Measurements from ENCODE around the gene EPHB3.

Gene EPHB3

DNA sequence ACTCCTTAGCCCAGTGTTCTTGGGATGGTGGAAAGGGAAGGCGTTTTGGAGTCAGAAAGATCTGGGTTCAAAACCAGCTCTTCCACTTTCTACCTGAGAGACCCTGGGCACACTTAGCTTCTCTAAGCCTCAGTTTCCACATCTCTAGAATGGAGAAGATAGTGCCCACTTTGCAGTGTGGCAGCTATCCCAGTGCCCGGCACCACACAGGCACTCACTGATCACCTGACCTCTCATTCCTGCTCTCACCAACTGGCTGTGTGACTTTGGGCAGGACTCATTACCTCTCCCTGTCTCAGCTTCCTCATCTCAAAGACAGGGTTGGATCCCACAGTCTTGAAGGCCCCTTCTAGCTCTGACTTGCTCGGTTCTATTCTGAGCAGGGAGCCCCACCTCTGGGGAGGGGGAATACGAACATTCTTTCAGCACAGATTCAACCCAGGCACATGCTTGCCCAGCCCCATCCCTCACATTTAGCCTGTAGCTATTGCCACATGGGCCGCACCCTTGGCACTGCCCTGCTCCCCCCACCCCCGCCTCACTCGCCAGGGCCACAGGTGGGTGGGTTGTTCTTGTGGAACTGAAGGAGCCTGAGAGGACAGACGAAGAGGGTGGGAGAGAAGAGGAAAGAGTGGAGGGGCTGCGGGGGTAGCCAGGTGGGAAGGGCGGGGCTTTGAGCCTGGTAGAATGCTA lies 39.2 kb downstream of the EPHB3 start:
- no peak for TF ChIP-seq GATA2 (IDR thresholded peaks at IDR 0.05; ENCODE audit: low read depth, low read length)
- no peak for TF ChIP-seq GATA3 (IDR thresholded peaks at IDR 0.05; ENCODE audit: low read depth, low read length)

GRCh38 chr3:184601576-184602371 lies 40.2 kb downstream of the EPHB3 start:
- no peak for TF ChIP-seq GATA3 (IDR thresholded peaks at IDR 0.05; ENCODE audit: low read depth, low read length)
- no peak for TF ChIP-seq GATA2 (IDR thresholded peaks at IDR 0.05; ENCODE audit: low read depth, low read length)

- TF ChIP-seq GATA2 (IDR thresholded peaks at IDR 0.05; ENCODE audit: low read depth, low read length): no peak
- no peak for TF ChIP-seq GATA3 (IDR thresholded peaks at IDR 0.05; ENCODE audit: low read depth, low read length)
These were observed 41.0 kb downstream of the EPHB3 start for GRCh38 chr3:184602372-184603150.

DNA sequence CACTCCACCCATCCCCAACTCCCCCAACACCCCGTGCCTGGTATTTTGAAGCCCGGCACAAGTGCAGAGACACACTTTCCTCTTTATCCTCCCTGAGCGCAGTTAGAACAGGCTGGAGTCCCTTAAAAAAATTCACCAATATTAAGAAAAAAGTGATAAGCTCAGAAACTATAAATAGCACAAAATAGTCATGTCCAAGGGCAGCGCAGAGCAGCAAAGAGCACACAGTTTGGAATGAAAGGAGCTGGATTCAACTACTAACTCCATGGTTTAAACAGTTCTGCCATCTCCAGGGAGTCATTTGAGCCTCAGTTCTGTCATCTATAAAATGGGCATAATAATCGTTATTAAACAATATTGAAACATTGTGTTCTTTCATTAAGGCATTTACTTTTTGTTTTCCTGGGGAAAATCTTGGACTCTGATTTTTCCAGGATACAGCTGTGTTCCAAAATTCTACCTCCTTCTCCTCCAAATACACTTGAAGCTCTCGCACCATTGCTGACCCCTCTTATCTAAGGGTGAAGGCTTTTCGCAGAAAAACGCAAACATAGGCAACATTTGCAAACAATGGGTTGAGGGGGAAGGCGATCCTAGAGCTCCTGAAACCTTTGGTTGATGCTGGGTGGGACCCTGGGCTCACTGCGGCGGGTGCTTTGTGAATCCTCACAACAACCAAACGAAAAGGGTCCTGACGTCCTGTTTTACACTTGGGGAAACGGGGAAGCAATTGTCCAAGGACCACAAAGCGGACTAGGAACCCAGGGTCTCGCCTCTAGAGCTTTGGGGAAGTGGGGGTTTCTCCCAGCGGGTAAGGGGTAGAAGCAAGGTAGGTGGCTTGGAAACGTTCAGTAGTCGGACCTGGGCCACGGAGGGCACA lies 41.8 kb downstream of the EPHB3 start:
- no peak for TF ChIP-seq GATA3 (IDR thresholded peaks at IDR 0.05; ENCODE audit: low read depth, low read length)
- no peak for TF ChIP-seq GATA2 (IDR thresholded peaks at IDR 0.05; ENCODE audit: low read depth, low read length)

DNA sequence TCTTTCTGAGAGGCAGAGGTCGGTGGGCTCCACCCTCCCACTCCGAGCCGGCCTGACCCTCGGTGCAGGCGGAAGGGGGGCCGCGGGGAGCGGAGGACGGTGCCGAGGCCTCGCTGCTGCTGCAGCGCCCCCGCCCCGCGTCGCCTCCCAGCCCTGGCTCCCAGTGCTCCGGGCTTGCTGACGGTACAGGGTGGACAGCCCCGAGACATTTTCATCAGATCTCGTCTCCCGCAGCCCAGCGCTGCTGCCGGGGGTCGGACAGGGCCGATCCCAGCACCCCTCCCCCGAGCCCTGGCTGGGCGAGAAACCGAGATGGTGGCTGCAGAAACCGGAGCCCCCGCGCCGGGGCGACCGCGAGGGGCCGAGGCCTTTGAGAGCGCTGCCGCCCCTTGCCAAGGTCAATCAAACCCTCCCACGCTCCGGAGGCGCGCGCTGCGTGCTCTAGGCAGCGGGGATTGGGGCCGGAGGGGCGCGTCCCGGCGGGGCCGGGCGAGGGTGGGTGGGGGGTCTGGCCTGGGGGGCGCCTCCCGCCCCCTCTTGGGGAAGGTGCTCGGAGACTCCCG lies 42.5 kb downstream of the EPHB3 start:
- TF ChIP-seq GATA3 (IDR thresholded peaks at IDR 0.05; ENCODE audit: low read depth, low read length) (no peak), GATA2 (IDR thresholded peaks at IDR 0.05; ENCODE audit: low read depth, low read length) (no peak)

- TF ChIP-seq GATA3 (IDR thresholded peaks at IDR 0.05; ENCODE audit: low read depth, low read length) (no peak), GATA2 (IDR thresholded peaks at IDR 0.05; ENCODE audit: low read depth, low read length) (no peak)
These were observed 43.2 kb downstream of the EPHB3 start for GRCh38 chr3:184604615-184605290.

DNA sequence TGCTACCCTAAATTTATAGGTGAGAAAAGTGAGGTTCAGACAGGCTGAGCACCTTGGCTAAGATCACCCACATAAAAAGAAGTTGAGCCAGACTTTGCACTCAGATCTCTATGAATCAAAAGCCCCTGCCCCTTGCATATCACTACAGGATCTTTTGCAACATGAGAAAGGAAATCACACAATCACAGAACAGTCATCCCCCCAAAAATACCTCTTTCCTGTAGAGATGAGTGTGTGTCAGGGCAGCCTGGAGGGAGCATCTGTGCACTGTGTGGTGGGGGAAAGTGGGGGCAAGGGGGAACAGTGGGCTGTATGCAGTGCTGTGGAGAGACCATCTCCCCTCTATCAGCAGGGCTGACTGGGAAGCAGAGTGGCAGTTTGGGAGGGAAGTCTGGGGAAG lies 46.6 kb downstream of the EPHB3 start:
- TF ChIP-seq GATA2 (IDR thresholded peaks at IDR 0.05; ENCODE audit: low read depth, low read length): no peak
- TF ChIP-seq GATA3 (IDR thresholded peaks at IDR 0.05; ENCODE audit: low read depth, low read length): no peak

DNA sequence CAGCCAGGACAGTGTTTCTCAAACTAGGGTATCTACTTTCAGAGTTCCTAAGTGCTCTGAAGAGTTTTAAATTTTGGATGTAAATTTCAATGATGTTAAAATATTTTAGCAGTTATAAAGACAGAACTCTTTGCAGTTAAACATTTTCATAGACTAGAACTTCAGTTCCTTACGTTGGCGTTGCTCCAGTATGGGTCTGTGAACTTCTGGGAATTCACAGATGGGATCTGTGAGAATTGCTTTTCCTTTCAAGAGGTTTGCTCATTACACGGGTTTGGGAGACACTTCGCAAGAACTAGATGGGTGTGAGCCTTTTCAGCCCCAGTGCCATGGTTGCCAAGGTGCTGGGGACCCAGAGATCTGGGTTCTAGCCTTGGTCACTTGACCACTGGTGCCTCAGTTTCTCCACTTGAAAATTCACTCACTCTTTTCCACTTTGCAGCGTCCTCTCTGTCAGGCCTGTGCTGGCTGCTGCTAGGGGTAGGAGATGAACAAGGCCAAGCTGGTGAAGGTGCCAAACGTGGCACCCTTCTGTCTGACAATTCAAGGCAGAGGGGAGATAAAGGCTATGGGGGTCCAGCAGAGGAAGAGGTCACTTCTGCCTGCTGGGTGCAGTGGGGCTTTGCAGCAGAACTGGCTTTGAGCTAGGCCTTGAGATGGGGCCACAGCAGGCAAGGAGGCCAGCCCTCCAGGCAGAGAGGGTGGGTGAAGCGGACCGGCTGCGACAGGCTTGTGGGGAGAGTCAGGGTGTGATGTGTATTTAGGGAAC lies 48.1 kb downstream of the EPHB3 start:
- no peak for TF ChIP-seq GATA3 (IDR thresholded peaks at IDR 0.05; ENCODE audit: low read depth, low read length)
- no peak for TF ChIP-seq GATA2 (IDR thresholded peaks at IDR 0.05; ENCODE audit: low read depth, low read length)

DNA sequence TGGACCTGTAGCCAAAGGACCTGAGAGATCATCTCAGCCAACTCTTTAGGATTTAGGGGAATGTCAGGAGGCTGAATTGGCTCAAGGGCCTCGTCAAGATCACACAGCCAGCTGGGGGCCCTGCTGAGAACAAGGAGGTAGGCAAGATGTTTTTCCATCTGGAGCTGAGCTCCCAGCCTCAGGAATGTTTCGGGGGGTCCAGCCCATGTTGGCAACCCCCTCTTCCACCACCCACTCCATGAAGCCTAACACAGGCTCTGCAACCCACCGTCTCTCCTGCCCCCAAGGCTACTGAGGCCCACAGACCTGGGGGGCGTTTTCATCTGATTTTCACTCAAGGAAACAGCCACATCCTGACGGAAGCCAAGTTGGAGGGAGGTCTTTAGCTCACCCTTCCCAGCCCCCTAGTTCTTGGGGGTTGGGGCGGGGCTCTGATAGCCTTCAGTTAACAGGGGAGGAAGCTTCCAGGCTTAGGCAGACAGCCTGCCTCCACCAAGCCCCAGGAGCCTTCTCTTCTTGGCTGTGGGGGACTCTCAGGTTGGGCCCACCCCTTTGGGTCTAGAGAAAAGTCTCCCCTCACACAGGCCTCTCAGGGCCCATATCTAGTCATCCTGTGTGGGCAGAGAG lies 48.8 kb downstream of the EPHB3 start:
- TF ChIP-seq GATA3 (IDR thresholded peaks at IDR 0.05; ENCODE audit: low read depth, low read length): no peak
- TF ChIP-seq GATA2 (IDR thresholded peaks at IDR 0.05; ENCODE audit: low read depth, low read length): no peak

DNA sequence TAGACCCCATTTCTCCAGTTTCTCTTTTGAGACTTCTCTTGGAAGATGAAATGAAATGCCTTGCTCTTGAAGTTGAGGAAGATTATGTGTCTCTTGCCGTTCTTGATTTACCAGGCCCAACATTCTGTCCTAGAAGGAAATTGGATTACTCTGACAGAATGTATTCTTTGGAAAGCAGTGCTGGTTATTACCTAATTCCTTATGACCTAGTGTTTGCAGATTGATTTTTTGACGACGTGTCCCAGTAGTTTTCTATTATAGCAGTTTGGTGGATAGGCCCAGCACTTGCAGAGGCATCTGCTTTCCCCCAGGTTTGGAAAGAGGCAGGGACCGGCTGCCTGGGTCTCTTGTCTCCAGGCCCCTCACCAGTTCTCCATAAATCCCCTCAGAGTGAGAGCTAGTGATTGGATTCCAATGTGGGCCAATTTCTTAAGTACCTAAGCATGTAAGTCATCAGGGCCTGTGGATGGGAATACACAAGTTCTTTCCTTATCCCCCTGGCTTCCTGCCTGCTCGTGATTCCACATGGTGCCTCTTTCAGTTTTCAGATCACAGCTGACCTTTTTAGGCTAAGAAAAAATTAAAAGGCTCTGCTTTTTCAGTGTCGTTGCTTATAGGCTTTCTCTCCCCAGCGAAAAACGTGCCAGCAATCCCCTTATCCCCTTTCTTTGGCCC lies 50.2 kb downstream of the EPHB3 start:
- TF ChIP-seq GATA2 (IDR thresholded peaks at IDR 0.05; ENCODE audit: low read depth, low read length) (no peak), GATA3 (IDR thresholded peaks at IDR 0.05; ENCODE audit: low read depth, low read length) (no peak)

GRCh38 chr3:184615396-184615795 lies 53.8 kb downstream of the EPHB3 start:
- TF ChIP-seq GATA2 (IDR thresholded peaks at IDR 0.05; ENCODE audit: low read depth, low read length): no peak
- TF ChIP-seq GATA3 (IDR thresholded peaks at IDR 0.05; ENCODE audit: low read depth, low read length): no peak
